CD4-positive, alpha-beta memory T cell (primary cell): ENCODE results near the gene CXCL5. TPM values are rescaled to one million over a fixed set of nuclear protein-coding genes. Genes with fewer than 3 reads are reported as not detected.

Experiments
- CTCF ChIA-PET: fragments of 350-600 bp; sonication (Branson Sonifier 250); formaldehyde crosslinking; loops from one replicate; lab custom pipeline; 2021; ENCODE audit warnings: inconsistent platforms; ENCODE audit not compliant: partially characterized antibody; lab: Charles Lee
- POLR2A ChIA-PET: fragments of 350-600 bp; sonication (Branson Sonifier 250); formaldehyde crosslinking; loops from one replicate; lab custom pipeline; 2021; ENCODE audit not compliant: partially characterized antibody; lab: Charles Lee
- DNase-seq, 5 donors: peaks; one replicate each; pipeline versions ENCODE4 v3.0.0 to v3.0.0-alpha.2; 2020 to 2022; ENCODE audit warnings: mixed read lengths in 1 of 5
- H3K27ac ChIP-seq: one replicate; pipeline ENCODE4 v1.7.0; 2013; ENCODE audit warnings: low read depth, low read length
- H3K27me3 ChIP-seq: 2 replicates; pipeline ENCODE4 v1.7.0; 2013; ENCODE audit warnings: mild to moderate bottlenecking, low read length, moderate library complexity; ENCODE audit not compliant: insufficient read depth
- H3K36me3 ChIP-seq: 2 replicates; pipeline ENCODE4 v1.7.0; 2013; ENCODE audit warnings: mild to moderate bottlenecking, low read length, moderate library complexity; ENCODE audit not compliant: insufficient read depth
- H3K4me1 ChIP-seq: 2 replicates; pipeline ENCODE4 v1.7.0; 2013; ENCODE audit warnings: mild to moderate bottlenecking, low read length, moderate library complexity; ENCODE audit not compliant: insufficient read depth
- H3K4me3 ChIP-seq, 2 donors: one replicate each; pipeline ENCODE4 v1.7.0; 2013; ENCODE audit warnings: low read length in 2 of 2, mild to moderate bottlenecking in 1 of 2
- H3K9me3 ChIP-seq, 2 donors: one replicate each; pipeline ENCODE4 v1.7.0; 2013; ENCODE audit warnings: low read length in 2 of 2, control low read depth in 1 of 2; ENCODE audit not compliant: control insufficient read depth in 1 of 2
- H3K27ac Mint-ChIP-seq, 7 donors: one replicate each; pipeline ENCODE4 v1.8.0; 2020 to 2021; ENCODE audit warnings: mixed read lengths in 7 of 7, mild to moderate bottlenecking in 6 of 7, inconsistent platforms in 3 of 7, moderate library complexity in 3 of 7
- H3K27me3 Mint-ChIP-seq, 2 donors: one replicate each; pipeline ENCODE4 v1.8.0; 2020 to 2021; ENCODE audit warnings: mixed read lengths in 2 of 2
- H3K36me3 Mint-ChIP-seq, 2 donors: one replicate each; pipeline ENCODE4 v1.8.0; 2020 to 2021; ENCODE audit warnings: mixed read lengths in 2 of 2, inconsistent platforms in 1 of 2, mild to moderate bottlenecking in 1 of 2
- H3K4me1 Mint-ChIP-seq, 4 donors: one replicate each; pipeline ENCODE4 v1.8.0; 2020 to 2021; ENCODE audit warnings: mixed read lengths in 4 of 4, mild to moderate bottlenecking in 1 of 4
- H3K4me3 Mint-ChIP-seq, 8 donors: one replicate each; pipeline ENCODE4 v1.8.0; 2020 to 2021; ENCODE audit warnings: mixed read lengths in 8 of 8, mild to moderate bottlenecking in 7 of 8, moderate library complexity in 6 of 8, inconsistent platforms in 3 of 8
- H3K9me3 Mint-ChIP-seq, 8 donors: one replicate each; pipeline ENCODE4 v1.8.0; 2020 to 2021; ENCODE audit warnings: mixed read lengths in 8 of 8, mild to moderate bottlenecking in 5 of 8, inconsistent platforms in 3 of 8, moderate library complexity in 1 of 8
- intact Hi-C: fragments of 100-400 bp; cut with micrococcal nuclease; formaldehyde crosslinking; loops from one replicate; pipeline ENCODE4 v1.15.1; 2023
- polyA plus RNA-seq, 2 donors: library from polyadenylated mRNA; unstranded; fragments of 300-500 nt; fragmentation: Illumina TruSeq; gene quantifications; one replicate each; pipeline ENCODE4 v1.2.3, GENCODE V29; 2021
- total RNA-seq, 2 experiments: library from RNA; stranded (reverse); gene quantifications; one replicate each; pipeline ENCODE4 v1.2.3, GENCODE V29; 2021

Gene CXCL5
- total and polyA plus RNA-seq, 4 experiments from 2014 or later = not detected

GRCh38 chr4:74004668-74005067 lies 6.2 kb upstream of the CXCL5 start:
- POLR2A ChIA-PET = no interaction called here

GRCh38 chr4:74000301-74000700 lies 1.8 kb upstream of the CXCL5 start:
- H3K4me1 ChIP-seq = no peaks in the 10 kb centered on the region
- peaks cover 0 to 9% of the 10 kb centered on the region in 2 donors for H3K27me3 Mint-ChIP-seq
- H3K9me3 Mint-ChIP-seq = peaks cover 0 to 4% (median 0%) of the 10 kb centered on the region in 8 donors
- CTCF ChIA-PET = no interaction called here
- no peaks in the 10 kb centered on the region for H3K4me1 Mint-ChIP-seq
- no peaks in the 10 kb centered on the region for H3K36me3 Mint-ChIP-seq
- no peak overlapping the region for H3K27ac ChIP-seq
- POLR2A ChIA-PET = no interaction called here
- DNase-seq = no peak
- H3K27ac Mint-ChIP-seq = no peak overlapping the region
- H3K4me3 ChIP-seq = no peak overlapping the region
- intact Hi-C loops = no loop called here
- H3K9me3 ChIP-seq = no peaks in the 10 kb centered on the region
- no peaks in the 10 kb centered on the region for H3K27me3 ChIP-seq
- no peak overlapping the region for H3K4me3 Mint-ChIP-seq
- no peaks in the 10 kb centered on the region for H3K36me3 ChIP-seq

More at GRCh38 chr4:74004668-74005067, 6.2 kb upstream of the CXCL5 start:
- no peak overlapping the region for H3K27ac Mint-ChIP-seq
- no peaks in the 10 kb centered on the region for H3K4me1 Mint-ChIP-seq
- peaks cover 0 to 4% (median 0%) of the 10 kb centered on the region in 8 donors for H3K9me3 Mint-ChIP-seq
- H3K4me3 Mint-ChIP-seq = no peak overlapping the region
- H3K36me3 ChIP-seq = no peaks in the 10 kb centered on the region
- no peak overlapping the region for H3K4me3 ChIP-seq
- no peaks in the 10 kb centered on the region for H3K9me3 ChIP-seq
- no peak overlapping the region for H3K27ac ChIP-seq
- DNase-seq = no peak
- no peaks in the 10 kb centered on the region for H3K36me3 Mint-ChIP-seq
- H3K27me3 ChIP-seq = no peaks in the 10 kb centered on the region
- CTCF ChIA-PET = no interaction called here
- intact Hi-C loops = no loop called here
- no peaks in the 10 kb centered on the region for H3K27me3 Mint-ChIP-seq
- no peaks in the 10 kb centered on the region for H3K4me1 ChIP-seq

DNA sequence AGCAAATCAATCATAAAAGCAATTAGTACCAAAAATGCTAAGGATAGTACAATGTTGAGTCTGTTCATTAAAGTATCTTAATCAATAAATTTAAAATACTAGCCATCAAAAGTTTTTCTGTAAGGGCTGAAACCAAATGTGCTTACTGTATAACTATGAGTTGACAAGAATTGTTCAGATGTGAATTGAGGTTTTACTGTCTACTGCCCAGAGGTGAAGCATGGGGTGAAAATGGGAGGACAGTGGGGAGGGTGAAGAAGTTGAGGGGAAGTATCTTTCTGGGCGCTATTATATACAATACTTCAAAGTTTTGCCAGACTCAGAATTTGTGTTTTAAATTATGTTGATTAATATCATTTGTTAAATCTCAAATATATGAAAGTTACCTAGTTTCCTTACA lies 6.4 kb downstream of the CXCL5 start:
- POLR2A ChIA-PET = no interaction called here
- Mint-ChIP-seq H3K27ac (no peak overlapping the region), H3K27me3 (peaks cover 2% of the 10 kb centered on the region in 2 donors), H3K36me3 (no peaks in the 10 kb centered on the region), H3K4me1 (no peaks in the 10 kb centered on the region), H3K9me3 (no peaks in the 10 kb centered on the region), H3K4me3 (no peak overlapping the region)
- CTCF ChIA-PET = no interaction called here
- Histone ChIP-seq H3K27me3 (no peaks in the 10 kb centered on the region), H3K4me3 (no peak overlapping the region), H3K36me3 (no peaks in the 10 kb centered on the region), H3K27ac (no peak overlapping the region), H3K4me1 (no peaks in the 10 kb centered on the region), H3K9me3 (no peaks in the 10 kb centered on the region)
- intact Hi-C loops = no loop called here
- DNase-seq = no peak

GRCh38 chr4:73991742-73992000 lies 6.8 kb downstream of the CXCL5 start:
- intact Hi-C loops = no loop called here
- DNase-seq = no peak

GRCh38 chr4:73990988-73991741 lies 7.3 kb downstream of the CXCL5 start:
- Mint-ChIP-seq H3K9me3 (no peaks in the 10 kb centered on the region), H3K27ac (no peak overlapping the region), H3K27me3 (peaks cover 2% of the 10 kb centered on the region in 2 donors), H3K36me3 (no peaks in the 10 kb centered on the region), H3K4me1 (no peaks in the 10 kb centered on the region), H3K4me3 (no peak overlapping the region)
- no peaks in the 10 kb centered on the region for H3K9me3 ChIP-seq
- H3K4me1 ChIP-seq = no peaks in the 10 kb centered on the region
- H3K27ac ChIP-seq = no peak overlapping the region
- ChIA-PET CTCF (no interaction called here), POLR2A (no interaction called here)
- intact Hi-C loops = no loop called here
- H3K4me3 ChIP-seq = no peak overlapping the region
- no peaks in the 10 kb centered on the region for H3K27me3 ChIP-seq
- no peaks in the 10 kb centered on the region for H3K36me3 ChIP-seq
- DNase-seq = no peak

More at GRCh38 chr4:73991742-73992000, 6.8 kb downstream of the CXCL5 start:
- Histone ChIP-seq H3K36me3 (no peaks in the 10 kb centered on the region), H3K9me3 (no peaks in the 10 kb centered on the region), H3K27ac (no peak overlapping the region), H3K27me3 (no peaks in the 10 kb centered on the region), H3K4me3 (no peak overlapping the region), H3K4me1 (no peaks in the 10 kb centered on the region)
- H3K9me3 Mint-ChIP-seq = no peaks in the 10 kb centered on the region
- no peak overlapping the region for H3K27ac Mint-ChIP-seq
- H3K4me1 Mint-ChIP-seq = no peaks in the 10 kb centered on the region
- no peak overlapping the region for H3K4me3 Mint-ChIP-seq
- CTCF ChIA-PET = no interaction called here
- POLR2A ChIA-PET = no interaction called here
- H3K27me3 Mint-ChIP-seq = peaks cover 2% of the 10 kb centered on the region in 2 donors
- H3K36me3 Mint-ChIP-seq = no peaks in the 10 kb centered on the region

- intact Hi-C loops = no loop called here
- no peaks in the 10 kb centered on the region for H3K4me1 ChIP-seq
- Mint-ChIP-seq H3K4me3 (no peak overlapping the region), H3K9me3 (no peaks in the 10 kb centered on the region), H3K27ac (no peak overlapping the region), H3K36me3 (no peaks in the 10 kb centered on the region), H3K27me3 (peaks cover 2% of the 10 kb centered on the region in 2 donors), H3K4me1 (no peaks in the 10 kb centered on the region)
- no peak overlapping the region for H3K4me3 ChIP-seq
- no peaks in the 10 kb centered on the region for H3K27me3 ChIP-seq
- ChIA-PET CTCF (no interaction called here), POLR2A (no interaction called here)
- H3K36me3 ChIP-seq = no peaks in the 10 kb centered on the region
- H3K9me3 ChIP-seq = no peaks in the 10 kb centered on the region
- DNase-seq = no peak
- H3K27ac ChIP-seq = no peak overlapping the region
Measured at GRCh38 chr4:73989928-73990327, 8.5 kb downstream of the CXCL5 start.

- Histone ChIP-seq H3K36me3 (no peaks in the 10 kb centered on the region), H3K4me1 (no peaks in the 10 kb centered on the region), H3K4me3 (no peak overlapping the region), H3K27me3 (no peaks in the 10 kb centered on the region), H3K27ac (no peak overlapping the region), H3K9me3 (no peaks in the 10 kb centered on the region)
- no peak for DNase-seq
- Mint-ChIP-seq H3K27ac (no peak overlapping the region), H3K27me3 (peaks cover 0 to 2% of the 10 kb centered on the region in 2 donors), H3K36me3 (no peaks in the 10 kb centered on the region), H3K4me1 (no peaks in the 10 kb centered on the region), H3K9me3 (no peaks in the 10 kb centered on the region), H3K4me3 (no peak overlapping the region)
- POLR2A ChIA-PET = no interaction called here
- CTCF ChIA-PET = no interaction called here
- intact Hi-C loops = no loop called here
Measured at GRCh38 chr4:73989031-73989430, 9.4 kb downstream of the CXCL5 start.
